A549 (cell line): Measurements from ENCODE around the gene OR51A4. TPM values are rescaled to one million over a fixed set of nuclear protein-coding genes. Genes with fewer than 3 reads are reported as not detected.

Experiments used
- ATAC-seq, 2 experiments: fragments of 200-7000 bp in 1 of 2; fragments of >200 bp in 1 of 2; cut with Nextera tagmentation in 1 of 2; cut with Tn5 transposase in 1 of 2; 3 replicates each; pipeline versions ENCODE4 v1.8.0 to v1.9.1; 2018 to 2020; ENCODE audit warnings: mild to moderate bottlenecking in 1 of 2, moderate library complexity in 1 of 2
- CTCF ChIA-PET: fragments of 300-600 bp; sonication (Branson Sonifier 250); formaldehyde crosslinking; extraction: SDS; loops from one replicate; lab custom pipeline; 2021; ENCODE audit warnings: antibody characterized with exemption, inconsistent platforms; lab: Yijun Ruan, JAX
- POLR2A ChIA-PET: fragments of 350-600 bp; formaldehyde crosslinking; extraction: SDS; loops from one replicate; lab custom pipeline; 2021; ENCODE audit warnings: antibody characterized with exemption, inconsistent platforms; lab: Yijun Ruan, JAX
- DNase-seq, 2 experiments: peaks; one replicate each; pipeline versions ENCODE4 v3.0.0 to v3.0.0-alpha.2; 2011 to 2016; ENCODE audit warnings: low read depth in 1 of 2, low spot score in 1 of 2
- FAIRE-seq: peaks from 2 replicates; lab custom pipeline; 2011; peaks lifted over from hg19 to GRCh38; lab: Jason Lieb, UNC
- H3K27ac ChIP-seq, 2 experiments: fragments of >200 bp; sonication (Bioruptor Twin); formaldehyde crosslinking; 3 replicates each; pipeline ENCODE4 v1.5.1; 2016 to 2017
- H3K4me1 ChIP-seq: fragments of >200 bp; sonication (Bioruptor Twin); formaldehyde crosslinking; 3 replicates; pipeline ENCODE4 v1.6.1; 2016
- H3K4me2 ChIP-seq: fragments of >200 bp; sonication (Bioruptor Twin); formaldehyde crosslinking; 3 replicates; pipeline ENCODE4 v1.6.1; 2016
- H3K4me3 ChIP-seq: fragments of >200 bp; sonication (Bioruptor Twin); formaldehyde crosslinking; 3 replicates; pipeline ENCODE4 v1.5.1; 2016
- H3K9me3 ChIP-seq: fragments of >200 bp; sonication (Bioruptor Twin); formaldehyde crosslinking; 3 replicates; pipeline ENCODE4 v1.6.1; 2016
- ATOH8 ChIP-seq: fragments of 250-450 bp; sonication (Bioruptor Pico); IDR thresholded peaks from 2 replicates; pipeline ENCODE4 v1.5.0; 2020; ENCODE audit warnings: low read depth, mild to moderate bottlenecking, moderate library complexity
- CBX2 ChIP-seq: fragments of 200-600 bp; sonication (generic); IDR thresholded peaks from 2 replicates; pipeline ENCODE4 v1.6.1; 2016; ENCODE audit warnings: low read depth, mild to moderate bottlenecking, borderline replicate concordance
- CBX8 ChIP-seq: fragments of 200-600 bp; sonication (generic); IDR thresholded peaks from 2 replicates; pipeline ENCODE4 v1.6.1; 2016
- CEBPB ChIP-seq, 2 experiments: fragments of >200 bp in 1 of 2; sonication (Bioruptor Twin) in 1 of 2; formaldehyde crosslinking in 1 of 2; IDR thresholded peaks; 2 replicates each; pipeline ENCODE4 v1.6.1; 2012 to 2016
- CHD2 ChIP-seq: fragments of 150-350 bp; IDR thresholded peaks from 2 replicates; pipeline ENCODE4 v1.6.1; 2014; ENCODE audit warnings: low read length; ENCODE audit not compliant: partially characterized antibody
- CTCF ChIP-seq: fragments of >200 bp; sonication (Bioruptor Twin); formaldehyde crosslinking; IDR thresholded peaks from 3 replicates; pipeline ENCODE4 v1.5.1; 2016
- EHMT2 ChIP-seq: fragments of 200-600 bp; sonication (generic); IDR thresholded peaks from 2 replicates; pipeline ENCODE4 v1.6.1; 2016; ENCODE audit warnings: antibody characterized with exemption, low read depth, mild to moderate bottlenecking, moderate library complexity
- FOSB ChIP-seq: fragments of 250-450 bp; sonication (Bioruptor Pico); IDR thresholded peaks from 2 replicates; pipeline ENCODE4 v1.5.0; 2020; ENCODE audit warnings: mild to moderate bottlenecking, moderate library complexity
- FOSL2 ChIP-seq, 2 experiments: fragments of 450-650 bp in 1 of 2; fragments of >200 bp in 1 of 2; sonication (Bioruptor Twin) in 1 of 2; formaldehyde crosslinking; IDR thresholded peaks; 2 replicates each; pipeline versions ENCODE4 v1.5.0 to v1.6.1; 2016 to 2020; ENCODE audit warnings: mild to moderate bottlenecking in 1 of 2, moderate library complexity in 1 of 2
- GATA3 ChIP-seq: IDR thresholded peaks from 2 replicates; pipeline ENCODE4 v1.6.1; 2012; ENCODE audit warnings: borderline replicate concordance
- HDAC2 ChIP-seq: fragments of 200-600 bp; sonication (generic); IDR thresholded peaks from 2 replicates; pipeline ENCODE4 v1.6.1; 2016
- HEYL ChIP-seq: fragments of 250-450 bp; sonication (Bioruptor Pico); IDR thresholded peaks from 2 replicates; pipeline ENCODE4 v1.8.0; 2021; ENCODE audit warnings: mild to moderate bottlenecking, moderate library complexity
- HOXB13 ChIP-seq: fragments of 250-450 bp; sonication (Bioruptor Pico); IDR thresholded peaks from 2 replicates; pipeline ENCODE4 v1.5.0; 2020; ENCODE audit warnings: low read depth, mild to moderate bottlenecking, moderate library complexity
- JUNB ChIP-seq: fragments of >200 bp; sonication (Bioruptor Twin); formaldehyde crosslinking; IDR thresholded peaks from 2 replicates; pipeline ENCODE4 v1.6.1; 2016
- KDM1A ChIP-seq: fragments of 200-600 bp; sonication (generic); IDR thresholded peaks from 2 replicates; pipeline ENCODE4 v1.6.1; 2016; ENCODE audit warnings: low read depth, mild to moderate bottlenecking
- NFE2L2 ChIP-seq: fragments of 150-350 bp; conservative IDR thresholded peaks from 2 replicates; pipeline ENCODE4 v1.6.1; 2014; ENCODE audit warnings: low read length
- POLR2A ChIP-seq: IDR thresholded peaks from 2 replicates; pipeline ENCODE4 v1.6.1; 2012; ENCODE audit warnings: mild to moderate bottlenecking, low read length
- RAD21 ChIP-seq, 2 experiments: fragments of >200 bp in 1 of 2; sonication (Bioruptor Twin) in 1 of 2; formaldehyde crosslinking in 1 of 2; IDR thresholded peaks in 1 of 2; conservative IDR thresholded peaks in 1 of 2; 2 replicates in 1 of 2; 3 replicates in 1 of 2; pipeline ENCODE4 v1.6.1; 2012 to 2018; ENCODE audit warnings: inconsistent platforms in 1 of 2
- RARB ChIP-seq: fragments of 250-450 bp; sonication (Bioruptor Pico); IDR thresholded peaks from 2 replicates; pipeline ENCODE4 v1.8.0; 2021; ENCODE audit warnings: mild to moderate bottlenecking, moderate library complexity
- RCOR1 ChIP-seq: fragments of 150-350 bp; IDR thresholded peaks from 2 replicates; pipeline ENCODE4 v1.6.1; 2014; ENCODE audit warnings: antibody characterized with exemption, low read length, low read depth
- REST ChIP-seq: fragments of 200-600 bp; sonication (generic); IDR thresholded peaks from 2 replicates; pipeline ENCODE4 v1.6.1; 2016; ENCODE audit warnings: antibody characterized with exemption, mild to moderate bottlenecking, moderate library complexity
- RFX5 ChIP-seq: fragments of 450-650 bp; IDR thresholded peaks from 2 replicates; pipeline ENCODE4 v1.7.1; 2014; ENCODE audit warnings: antibody characterized with exemption, mild to moderate bottlenecking, moderate library complexity
- RNF2 ChIP-seq: fragments of 200-600 bp; sonication (generic); IDR thresholded peaks from 2 replicates; pipeline ENCODE4 v1.6.1; 2016; ENCODE audit warnings: low read depth, mild to moderate bottlenecking, antibody characterized with exemption, moderate library complexity, borderline replicate concordance
- TFCP2L1 ChIP-seq: fragments of 250-450 bp; sonication (Bioruptor Pico); IDR thresholded peaks from 2 replicates; pipeline ENCODE4 v1.5.0; 2021; ENCODE audit warnings: mild to moderate bottlenecking
- TP53 ChIP-seq: fragments of 250-450 bp; sonication (Bioruptor Pico); IDR thresholded peaks from 2 replicates; pipeline ENCODE4 v1.5.0; 2021; ENCODE audit warnings: mild to moderate bottlenecking, moderate library complexity
- ZFP36 ChIP-seq: fragments of 450-650 bp; IDR thresholded peaks from 2 replicates; pipeline ENCODE4 v1.6.1; 2014; ENCODE audit warnings: borderline replicate concordance; ENCODE audit not compliant: partially characterized antibody
- ZNF302 ChIP-seq: fragments of 250-450 bp; sonication (Bioruptor Pico); IDR thresholded peaks from 2 replicates; pipeline ENCODE4 v1.9.0; 2021; ENCODE audit warnings: inconsistent platforms, mild to moderate bottlenecking, moderate library complexity
- ZSCAN20 ChIP-seq: fragments of 250-450 bp; sonication (Bioruptor Pico); IDR thresholded peaks from 2 replicates; pipeline ENCODE4 v1.8.0; 2022; ENCODE audit warnings: mild to moderate bottlenecking, moderate library complexity
- WGBS: methylation state at CpG from one replicate; pipeline ENCODE4 v1.1.6; 2017; ENCODE audit errors: missing lambda C conversion rate; 5-methylcytosine and 5-hydroxymethylcytosine counted together
- polyA plus RNA-seq, 4 experiments: library from polyadenylated mRNA; depleted of rRNA in 3 of 4; stranded (reverse); fragments of >200 nt; fragmentation: RNase III in 1 of 4; extraction: RNeasy Plus Mini Kit Qiagen cat#74134 plus additional on column Dnase treatment in 1 of 4; gene quantifications; 2 replicates in 3 of 4; 3 replicates in 1 of 4; pipeline ENCODE4 v1.2.3, GENCODE V29; 2011 to 2017

OR51A4 gene
- polyA plus RNA-seq, 2 of the 4 experiments (the other 2 are of a cell fraction), result not detected

- 6% methylated on average over 4 of the region's 4 CpGs for WGBS
- Histone ChIP-seq H3K4me2 (no peak overlapping the region), H3K27ac (no peak overlapping the region), H3K9me3 (no peaks in the 10 kb centered on the region), H3K4me1 (no peaks in the 10 kb centered on the region), H3K4me3 (no peak overlapping the region)
- DNase-seq (no peak), ATAC-seq (no peak), FAIRE-seq (no peak)
- TF ChIP-seq CHD2 (no peak), CEBPB (IDR thresholded peaks at IDR 0.05) (no peak), POLR2A (no peak), HEYL (no peak), TP53 (CRISPR knock-in tag) (no peak), CBX8 (no peak), RNF2 (no peak), REST (no peak), RCOR1 (no peak), RARB (CRISPR knock-in tag) (no peak), CBX2 (no peak), NFE2L2 (no peak)
- CTCF ChIA-PET, result interaction anchor here (0.9 kb wide), 1 partner anchor 745 kb away, joined by 4 read pairs; no protein-coding TSS in a partner anchor
- POLR2A ChIA-PET, result no interaction called here
These were observed 14.7 kb downstream of the OR51A4 start for GRCh38 chr11:4932751-4933150.

- FAIRE-seq, result no peak
- CTCF ChIA-PET, result interaction anchor here (1.0 kb wide), 2 partner anchors 10 to 14 kb away, joined by 3 read pairs; no protein-coding TSS in a partner anchor
- Histone ChIP-seq H3K27ac (no peak overlapping the region), H3K4me3 (no peak overlapping the region), H3K9me3 (no peaks in the 10 kb centered on the region), H3K4me1 (no peaks in the 10 kb centered on the region), H3K4me2 (no peak overlapping the region)
- no peak for ATAC-seq
- POLR2A ChIA-PET, result no interaction called here
- TF ChIP-seq ZFP36 (no peak), RCOR1 (no peak), RFX5 (no peak), CTCF (no peak), FOSB (CRISPR knock-in tag) (no peak), ZNF302 (no peak), CBX8 (no peak), ATOH8 (CRISPR knock-in tag) (no peak), HOXB13 (no peak), EHMT2 (no peak), FOSL2 (IDR thresholded peaks at IDR 0.05) (no peak), FOSL2 (CRISPR knock-in tag; IDR thresholded peaks at IDR 0.05) (no peak), CEBPB (IDR thresholded peaks at IDR 0.05) (no peak), KDM1A (no peak), ZSCAN20 (CRISPR knock-in tag) (no peak), GATA3 (no peak), JUNB (no peak), HDAC2 (no peak), TFCP2L1 (CRISPR knock-in tag) (no peak), RAD21 (conservative IDR thresholded peaks at IDR 0.05 in 1 of 2, IDR thresholded peaks at IDR 0.05 in 1 of 2) (no peak)
- DNase-seq, result no peak
These were observed 20.8 kb downstream of the OR51A4 start for GRCh38 chr11:4926608-4927007.
